K562 (cell line): Measurements from ENCODE around the gene BNIP3. TPM values are rescaled to one million over a fixed set of nuclear protein-coding genes. Genes with fewer than 3 reads are reported as not detected.

Experiments
- ATAC-seq: fragments of 200-7000 bp; cut with Tn5 transposase; 3 replicates; pipeline ENCODE4 v1.9.1; 2020; ENCODE audit warnings: moderate library complexity
- BruUV-seq: library from RNA; stranded (reverse); fragments of 400-500 nt; replicated peaks from 2 replicates; lab custom pipeline; 2021; lab: Mats Ljungman, UMichigan
- CTCF ChIA-PET: fragments of 300-600 bp; formaldehyde crosslinking; extraction: SDS; loops from one replicate; lab custom pipeline; 2021; ENCODE audit warnings: low intra/inter-chr PET ratio; lab: Yijun Ruan, JAX
- POLR2A ChIA-PET: fragments of 300-600, 350-650 bp; sonication (Branson Sonifier 250); formaldehyde crosslinking; extraction: SDS; loops from one replicate; lab custom pipeline; 2021; ENCODE audit warnings: antibody characterized with exemption, inconsistent platforms; lab: Yijun Ruan, JAX
- DNase-seq, 4 experiments: peaks; one replicate each; pipeline versions ENCODE4 v3.0.0 to v3.0.0-alpha.2; 2011 to 2018; ENCODE audit warnings: low spot score in 3 of 4, mixed read lengths in 3 of 4; ENCODE audit errors: extremely low read depth in 1 of 4
- FAIRE-seq: peaks from 2 replicates; lab custom pipeline; 2011; peaks lifted over from hg19 to GRCh38; lab: Jason Lieb, UNC
- H2AFZ ChIP-seq: 2 replicates; pipeline ENCODE4 v1.6.0; 2011; ENCODE audit warnings: low read depth, low read length, control low read depth, inconsistent platforms
- H3K27ac ChIP-seq: fragments of 200-600 bp; 3 replicates; pipeline ENCODE4 v1.8.0; 2011; ENCODE audit warnings: low read depth, mild to moderate bottlenecking, control low read depth, inconsistent platforms, low read length, moderate library complexity, mixed read lengths; ENCODE audit errors: extremely low read depth
- H3K27me3 ChIP-seq, 2 experiments: fragments of 300-600 bp in 1 of 2; 2 replicates in 1 of 2; 3 replicates in 1 of 2; pipeline versions ENCODE4 v1.6.0 to v1.8.0; 2011; ENCODE audit warnings: inconsistent platforms in 2 of 2, low read length in 2 of 2, mild to moderate bottlenecking in 1 of 2, mixed read lengths in 1 of 2, moderate library complexity in 1 of 2; ENCODE audit not compliant: control insufficient read depth in 2 of 2, insufficient read depth in 2 of 2
- H3K36me3 ChIP-seq: fragments of 300-600 bp; 3 replicates; pipeline ENCODE4 v1.8.0; 2011; ENCODE audit warnings: mild to moderate bottlenecking, low read length, inconsistent platforms; ENCODE audit not compliant: control insufficient read depth, insufficient read depth
- H3K4me1 ChIP-seq, 2 experiments: fragments of 200-600 bp in 1 of 2; replicated peaks in 1 of 2; 2 replicates in 1 of 2; 3 replicates in 1 of 2; pipeline versions ENCODE4 v1.5.1 to v1.8.0; 2011; ENCODE audit warnings: inconsistent platforms in 2 of 2, low read length in 2 of 2, mild to moderate bottlenecking in 1 of 2, mixed read lengths in 1 of 2, moderate library complexity in 1 of 2; ENCODE audit not compliant: control insufficient read depth in 2 of 2, insufficient read depth in 2 of 2
- H3K4me2 ChIP-seq: 2 replicates; pipeline ENCODE4 v1.6.1; 2011; ENCODE audit warnings: low read length, control low read depth, inconsistent platforms, mixed read lengths; ENCODE audit not compliant: insufficient read depth
- H3K4me3 ChIP-seq: fragments of 200-600 bp; sonication (generic), shearing (Covaris generic); 2 replicates; pipeline ENCODE4 v1.5.1; 2016; ENCODE audit warnings: control low read depth, inconsistent platforms
- H3K79me2 ChIP-seq: fragments of 200-600 bp; 3 replicates; pipeline ENCODE4 v1.8.0; 2011; ENCODE audit warnings: low read length, inconsistent platforms; ENCODE audit not compliant: control insufficient read depth, insufficient read depth
- H3K9ac ChIP-seq, 2 experiments: 2 replicates each; pipeline versions ENCODE4 v1.6.0 to v1.6.1; 2011; ENCODE audit warnings: low read depth in 2 of 2, low read length in 2 of 2, control low read depth in 1 of 2, inconsistent platforms in 1 of 2, mild to moderate bottlenecking in 1 of 2, mixed read lengths in 1 of 2; ENCODE audit not compliant: insufficient read depth in 1 of 2
- H3K9me1 ChIP-seq: one replicate; pipeline ENCODE4 v1.6.0; 2011; ENCODE audit warnings: inconsistent platforms, mild to moderate bottlenecking, low read length, moderate library complexity; ENCODE audit not compliant: control insufficient read depth, insufficient read depth
- H3K9me3 ChIP-seq: replicated peaks from 2 replicates; pipeline ENCODE4 v1.5.1; 2011; ENCODE audit warnings: low read depth, low read length, inconsistent platforms; ENCODE audit not compliant: control insufficient read depth, insufficient read depth
- H4K20me1 ChIP-seq: replicated peaks from 2 replicates; pipeline ENCODE4 v1.6.1; 2011; ENCODE audit warnings: low read length, inconsistent platforms, mixed read lengths; ENCODE audit not compliant: control insufficient read depth, insufficient read depth
- BCL6 ChIP-seq: fragments of 250-450 bp; sonication (Bioruptor Pico); IDR thresholded peaks from 2 replicates; pipeline ENCODE4 v1.4.0; 2020
- CC2D1A ChIP-seq: fragments of 450-650 bp; IDR thresholded peaks from 2 replicates; pipeline ENCODE4 v1.6.1; 2017; ENCODE audit warnings: mild to moderate bottlenecking
- CCNT2 ChIP-seq: IDR thresholded peaks from 2 replicates; pipeline ENCODE4 v1.6.1; 2011; ENCODE audit warnings: borderline replicate concordance, low read depth, mild to moderate bottlenecking, moderate library complexity, mixed read lengths, low read length; ENCODE audit not compliant: insufficient read length; ENCODE audit errors: extremely low read depth
- ETV6 ChIP-seq, 3 experiments: fragments of 150-350 bp in 1 of 3; sonication (generic) in 1 of 3; formaldehyde crosslinking in 1 of 3; IDR thresholded peaks; 2 replicates each; pipeline versions ENCODE4 v1.6.1 to v1.8.0; 2014 to 2022; ENCODE audit warnings: borderline replicate concordance in 2 of 3, low read depth in 2 of 3, antibody characterized with exemption in 1 of 3, low read length in 1 of 3, mild to moderate bottlenecking in 1 of 3, missing genetic modification reagents in 1 of 3
- FUS ChIP-seq: fragments of 200-400 bp; formaldehyde crosslinking; optimal IDR thresholded peaks from 2 replicates; pipeline ENCODE3; 2017; ENCODE audit warnings: low read depth, low read length
- HIVEP1 ChIP-seq: fragments of 250-450 bp; sonication (Bioruptor Pico); IDR thresholded peaks from 2 replicates; pipeline ENCODE4 v1.4.0; 2020; ENCODE audit warnings: mild to moderate bottlenecking
- KAT7 ChIP-seq: sonication (generic); formaldehyde crosslinking; IDR thresholded peaks from 2 replicates; pipeline ENCODE4 v1.8.0; 2022; ENCODE audit warnings: missing genetic modification reagents, mild to moderate bottlenecking, borderline replicate concordance
- MYC ChIP-seq, 2 experiments: fragments of 250-450 bp in 1 of 2; sonication (Bioruptor Pico) in 1 of 2; IDR thresholded peaks; 2 replicates each; pipeline versions ENCODE4 v1.5.1 to v1.6.1; 2012 to 2021; ENCODE audit warnings: low read depth in 2 of 2, borderline replicate concordance in 1 of 2, improper control_type of control experiment in 1 of 2, low read length in 1 of 2, mild to moderate bottlenecking in 1 of 2, moderate library complexity in 1 of 2
- PML ChIP-seq: IDR thresholded peaks from 2 replicates; pipeline ENCODE4 v1.6.1; 2012; ENCODE audit warnings: low read length, inconsistent platforms
- PTBP1 ChIP-seq: fragments of 200-400 bp; formaldehyde crosslinking; IDR thresholded peaks from 2 replicates; pipeline ENCODE4 v1.6.1; 2017; ENCODE audit warnings: low read depth, low read length
- SAP30 ChIP-seq: fragments of 200-600 bp; sonication (generic); IDR thresholded peaks from 2 replicates; pipeline ENCODE4 v1.6.1; 2012; ENCODE audit warnings: borderline replicate concordance, low read depth, mild to moderate bottlenecking, moderate library complexity, low read length, control low read depth, inconsistent platforms; ENCODE audit not compliant: insufficient read depth, poor library complexity, severe bottlenecking
- SMARCA4 ChIP-seq: fragments of 450-650 bp; IDR thresholded peaks from 2 replicates; pipeline ENCODE4 v1.6.1; 2016
- ZBED1 ChIP-seq: IDR thresholded peaks from 2 replicates; pipeline ENCODE4 v1.6.1; 2014
- ZNF232 ChIP-seq: sonication (generic); formaldehyde crosslinking; IDR thresholded peaks from 2 replicates; pipeline ENCODE4 v1.8.0; 2022; ENCODE audit warnings: mild to moderate bottlenecking, missing genetic modification reagents
- ZNF282 ChIP-seq: sonication (generic); formaldehyde crosslinking; IDR thresholded peaks from 2 replicates; pipeline ENCODE4 v1.8.1; 2023; ENCODE audit warnings: missing genetic modification reagents
- ZNF766 ChIP-seq: fragments of 200-800 bp; sonication (Bioruptor generic); conservative IDR thresholded peaks from 2 replicates; pipeline ENCODE4 v1.6.1; 2016; ENCODE audit warnings: missing genetic modification characterization, missing compliant biosample characterization
- ZNF785 ChIP-seq: fragments of 250-450 bp; sonication (Bioruptor Pico); IDR thresholded peaks from 2 replicates; pipeline ENCODE4 v1.4.0; 2020; ENCODE audit warnings: mild to moderate bottlenecking
- WGBS: fragments of 100-300 bp; shearing (Covaris generic); methylation state at CpG from one replicate; pipeline ENCODE4 v1.1.6; 2016; ENCODE audit warnings: low coverage, mixed read lengths; ENCODE audit not compliant: insufficient coverage; ENCODE audit errors: missing lambda C conversion rate; 5-methylcytosine and 5-hydroxymethylcytosine counted together
- in situ Hi-C: fragments of 300-500 bp; cut with MboI; formaldehyde crosslinking; loops from 4 replicates; pipeline ENCODE4 v1.15.0; 2018; ENCODE audit warnings: inconsistent platforms, mixed read lengths
- intact Hi-C: fragments of 100-400 bp; cut with micrococcal nuclease; formaldehyde crosslinking; loops from 2 replicates; pipeline ENCODE4 v1.14.2; 2022
- polyA plus RNA-seq, 8 experiments: library from polyadenylated mRNA; depleted of rRNA in 4 of 8; stranded (reverse) in 5 of 8; unstranded in 3 of 8; fragments of >200 nt; fragmentation: Nextera tagmentation in 2 of 8; fragmentation: Illumina TruSeq in 1 of 8; extraction: Ambion mirVana in 2 of 8; extraction: Trizol in 1 of 8; gene quantifications; 2 replicates each; pipeline versions ENCODE4 v1.2.1 to v1.2.3, GENCODE V29; 2011 to 2014; ENCODE audit warnings: inconsistent platforms in 1 of 8, missing spikeins in 1 of 8
- total RNA-seq, 7 experiments: library from RNA; depleted of rRNA in 6 of 7; stranded (reverse); fragments of >200 nt in 6 of 7; fragmentation: Illumina TruSeq in 2 of 7; extraction: Trizol in 2 of 7; gene quantifications; 2 replicates each; pipeline versions ENCODE4 v1.2.1 to v1.2.3, GENCODE V29; 2011 to 2021; ENCODE audit warnings: low replicate concordance in 1 of 7
- TF ChIP-seq, protein P1 (sequence below): sonication (generic); formaldehyde crosslinking; IDR thresholded peaks from 2 replicates; pipeline ENCODE4 v1.8.1; 2023; ENCODE audit warnings: mild to moderate bottlenecking, missing genetic modification reagents
- TF ChIP-seq, protein P2 (sequence below): fragments of 250-450 bp; sonication (Bioruptor Pico); IDR thresholded peaks from 2 replicates; pipeline ENCODE4 v1.4.0; 2020; ENCODE audit warnings: borderline replicate concordance

Gene BNIP3
- total and polyA plus RNA-seq, 9 of the 15 experiments (the other 6 are each of a cell fraction or from before 2014, with no cell fraction given) = 9.2 to 119 (median 42.2) TPM

DNA sequence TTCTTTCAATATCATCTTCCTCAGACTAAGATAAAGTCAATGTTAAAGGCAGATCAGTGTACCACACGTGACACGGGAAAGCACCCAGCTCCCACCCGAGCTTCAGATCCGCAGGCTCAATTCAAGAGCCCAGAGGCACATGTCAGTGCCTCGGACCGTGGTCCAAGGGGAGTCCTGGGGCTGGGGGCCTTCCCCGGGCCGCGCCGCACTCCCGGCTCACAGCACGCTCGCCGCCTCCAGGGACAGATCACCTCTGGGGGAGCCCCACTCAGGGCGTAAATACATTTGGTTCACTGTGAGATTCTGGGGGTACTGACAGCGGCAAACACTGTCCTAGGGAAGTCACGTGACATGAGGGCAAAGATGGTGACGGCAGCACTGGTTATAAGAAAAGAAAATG, 10.8 kb downstream of the BNIP3 start:
- FAIRE-seq (no peak), DNase-seq (no peak), ATAC-seq (no peak)
- Histone ChIP-seq H3K27me3 (no peaks in the 10 kb centered on the region), H3K4me3 (no peak overlapping the region), H2AFZ (no peak overlapping the region), H4K20me1 (peaks cover 23% of the 10 kb centered on the region), H3K4me1 (peaks cover 0 to 7% of the 10 kb centered on the region in 2 experiments; a peak in 2 of 5 replicates), H3K79me2 (peaks cover 43% of the 10 kb centered on the region), H3K36me3 (peaks cover 84% of the 10 kb centered on the region; the same call in 2 of the 3 replicates), H3K4me2 (no peak overlapping the region), H3K9ac (no peak overlapping the region), H3K9me3 (no peaks in the 10 kb centered on the region), H3K27ac (no peak overlapping the region), H3K9me1 (peaks cover 4% of the 10 kb centered on the region)
- in situ Hi-C loops = no loop called here
- WGBS = 96% methylated on average over 5 of the region's 18 CpGs
- CTCF ChIA-PET = no interaction called here
- intact Hi-C loops = no loop called here
- POLR2A ChIA-PET = no interaction called here
- TF ChIP-seq KAT7 (no peak), MYC (IDR thresholded peaks at IDR 0.05; ENCODE audit: low read depth, low read length) (no peak), MYC (CRISPR knock-in tag; IDR thresholded peaks at IDR 0.05; ENCODE audit: borderline replicate concordance, low read depth) (no peak), BCL6 (CRISPR knock-in tag) (no peak), ZBED1 (no peak), FUS (no peak), ETV6 (IDR thresholded peaks at IDR 0.05; ENCODE audit: borderline replicate concordance in 1 of 2, low read depth in 2 of 2, low read length in 1 of 2) (no peak), ETV6 (CRISPR knock-in tag; IDR thresholded peaks at IDR 0.05; ENCODE audit: borderline replicate concordance) (no peak), ZNF232 (CRISPR knock-in tag) (no peak), CCNT2 (no peak), SMARCA4 (no peak), ZNF766 (CRISPR knock-in tag) (no peak), ZNF785 (CRISPR knock-in tag) (no peak), PTBP1 (no peak), HIVEP1 (CRISPR knock-in tag) (no peak), CC2D1A (no peak), SAP30 (no peak), ZNF282 (no peak), PML (no peak)
- TF ChIP-seq, protein P1, sequence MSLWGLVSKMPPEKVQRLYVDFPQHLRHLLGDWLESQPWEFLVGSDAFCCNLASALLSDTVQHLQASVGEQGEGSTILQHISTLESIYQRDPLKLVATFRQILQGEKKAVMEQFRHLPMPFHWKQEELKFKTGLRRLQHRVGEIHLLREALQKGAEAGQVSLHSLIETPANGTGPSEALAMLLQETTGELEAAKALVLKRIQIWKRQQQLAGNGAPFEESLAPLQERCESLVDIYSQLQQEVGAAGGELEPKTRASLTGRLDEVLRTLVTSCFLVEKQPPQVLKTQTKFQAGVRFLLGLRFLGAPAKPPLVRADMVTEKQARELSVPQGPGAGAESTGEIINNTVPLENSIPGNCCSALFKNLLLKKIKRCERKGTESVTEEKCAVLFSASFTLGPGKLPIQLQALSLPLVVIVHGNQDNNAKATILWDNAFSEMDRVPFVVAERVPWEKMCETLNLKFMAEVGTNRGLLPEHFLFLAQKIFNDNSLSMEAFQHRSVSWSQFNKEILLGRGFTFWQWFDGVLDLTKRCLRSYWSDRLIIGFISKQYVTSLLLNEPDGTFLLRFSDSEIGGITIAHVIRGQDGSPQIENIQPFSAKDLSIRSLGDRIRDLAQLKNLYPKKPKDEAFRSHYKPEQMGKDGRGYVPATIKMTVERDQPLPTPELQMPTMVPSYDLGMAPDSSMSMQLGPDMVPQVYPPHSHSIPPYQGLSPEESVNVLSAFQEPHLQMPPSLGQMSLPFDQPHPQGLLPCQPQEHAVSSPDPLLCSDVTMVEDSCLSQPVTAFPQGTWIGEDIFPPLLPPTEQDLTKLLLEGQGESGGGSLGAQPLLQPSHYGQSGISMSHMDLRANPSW (CRISPR knock-in tag) = no peak
- TF ChIP-seq, protein P2, sequence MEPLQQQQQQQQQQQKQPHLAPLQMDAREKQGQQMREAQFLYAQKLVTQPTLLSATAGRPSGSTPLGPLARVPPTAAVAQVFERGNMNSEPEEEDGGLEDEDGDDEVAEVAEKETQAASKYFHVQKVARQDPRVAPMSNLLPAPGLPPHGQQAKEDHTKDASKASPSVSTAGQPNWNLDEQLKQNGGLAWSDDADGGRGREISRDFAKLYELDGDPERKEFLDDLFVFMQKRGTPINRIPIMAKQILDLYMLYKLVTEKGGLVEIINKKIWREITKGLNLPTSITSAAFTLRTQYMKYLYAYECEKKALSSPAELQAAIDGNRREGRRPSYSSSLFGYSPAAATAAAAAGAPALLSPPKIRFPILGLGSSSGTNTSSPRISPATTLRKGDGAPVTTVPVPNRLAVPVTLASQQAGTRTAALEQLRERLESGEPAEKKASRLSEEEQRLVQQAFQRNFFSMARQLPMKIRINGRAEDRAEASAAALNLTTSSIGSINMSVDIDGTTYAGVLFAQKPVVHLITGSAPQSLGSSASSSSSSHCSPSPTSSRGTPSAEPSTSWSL (CRISPR knock-in tag) = no peak
- BruUV-seq = no TSS peak
